ENCODE results near the gene AAK1. TPM values are rescaled to one million over a fixed set of nuclear protein-coding genes. Genes with fewer than 3 reads are reported as not detected.

The AAK1 gene
- total and polyA plus RNA-seq, 7 donors = 5.4 to 35.7 (median 20.7) TPM

GRCh38 chr2:69437751-69438154, 205.8 kb downstream of the AAK1 start:
- H3K4me1 ChIP-seq = peaks cover 0 to 31% (median 20%) of the 10 kb centered on the region in 4 donors
- H3K9me3 ChIP-seq = no peaks in the 10 kb centered on the region
- peak; percentile 79 for DNase-seq
- H3K27ac ChIP-seq = peak overlapping the region; percentile 94 to 96 (median 94)
- peak overlapping the region; percentile 77 to 92 (median 84) for H3K4me3 ChIP-seq
- H3K36me3 ChIP-seq = no peaks in the 10 kb centered on the region
- H3K27me3 ChIP-seq = no peaks in the 10 kb centered on the region
- 35 to 66% methylated on average over 7 of the region's 7 CpGs for WGBS, 2 donors
- no peak for TF ChIP-seq EP300 (IDR thresholded peaks at IDR 0.05)
- no peak for TF ChIP-seq CTCF (IDR thresholded peaks at IDR 0.05)
- TF ChIP-seq POLR2A (IDR thresholded peaks at IDR 0.05) = no peak
- no peak for TF ChIP-seq POLR2AphosphoS5 (IDR thresholded peaks at IDR 0.05)
- intact Hi-C loops (cut with DNase I) = loop anchor here (2.0 to 5.0 kb wide), 4 partner anchors 205 to 855 kb away; partner anchors contain the start of genes AAK1, ANTXR1 and SNRPG

- Histone ChIP-seq H3K4me3 (peak within 1 kb of the TSS; percentile 77 to 92 (median 84)), H3K36me3 (no peaks in the 10 kb centered on the region), H3K4me1 (peaks cover 0 to 31% (median 22%) of the 10 kb centered on the region in 4 donors), H3K27me3 (no peaks in the 10 kb centered on the region), H3K9me3 (no peaks in the 10 kb centered on the region), H3K27ac (peak within 1 kb of the TSS; percentile 94 to 96 (median 94))
- peak; percentile 98 for DNase-seq
- intact Hi-C loops (cut with DNase I) = loop anchor here (1.0 to 5.0 kb wide), 5 partner anchors 51 to 855 kb away; partner anchors contain the start of genes AAK1, ANTXR1 and SNRPG
- TF ChIP-seq EP300 (IDR thresholded peaks at IDR 0.05) = peak in 1 of 4 donors; percentile 45
- TF ChIP-seq POLR2AphosphoS5 (IDR thresholded peaks at IDR 0.05) = peak; percentile 76 to 93 (median 84)
- TF ChIP-seq CTCF (IDR thresholded peaks at IDR 0.05) = peak; percentile 61 to 70 (median 65)
- peak; percentile 54 to 71 for TF ChIP-seq POLR2A (IDR thresholded peaks at IDR 0.05)
- 0% methylated on average over 60 of the region's 60 CpGs for WGBS, 2 donors
Measured at GRCh38 chr2:69436938-69437750, 206.4 kb downstream of the AAK1 start, which contains the start of gene NFU1. TSS of gene NFU1 (minus strand) at chr2:69437435. CDS start at chr2:69437422, 13 bp downstream.

GRCh38 chr2:69436596-69436937, 207.0 kb downstream of the AAK1 start:
- intact Hi-C loops (cut with DNase I) = loop anchor here (1.0 to 5.0 kb wide), 5 partner anchors 50 to 856 kb away; partner anchors contain the start of genes AAK1, ANTXR1 and SNRPG
- H3K4me3 ChIP-seq = peak overlapping the region; percentile 77 to 92 (median 84)
- no peak for DNase-seq
- TF ChIP-seq POLR2AphosphoS5 (IDR thresholded peaks at IDR 0.05) (no peak), CTCF (IDR thresholded peaks at IDR 0.05) (peak in 1 of 4 experiments; percentile 24), POLR2A (IDR thresholded peaks at IDR 0.05) (no peak)
- H3K36me3 ChIP-seq = peaks cover 0 to 2% (median 0%) of the 10 kb centered on the region in 4 donors
- no peaks in the 10 kb centered on the region for H3K27me3 ChIP-seq
- no peaks in the 10 kb centered on the region for H3K9me3 ChIP-seq
- 4 to 6% methylated on average over 5 of the region's 5 CpGs for WGBS, 2 donors
- peak overlapping the region; percentile 94 to 96 (median 94) for H3K27ac ChIP-seq
- H3K4me1 ChIP-seq = peaks cover 0 to 31% (median 22%) of the 10 kb centered on the region in 4 donors

GRCh38 chr2:69434753-69435152, 208.8 kb downstream of the AAK1 start:
- H3K36me3 ChIP-seq = peaks cover 0 to 20% (median 7%) of the 10 kb centered on the region in 4 donors
- no peaks in the 10 kb centered on the region for H3K9me3 ChIP-seq
- WGBS, 2 donors = 80 to 84% methylated on average over 5 of the region's 5 CpGs
- H3K4me1 ChIP-seq = peaks cover 0 to 31% (median 22%) of the 10 kb centered on the region in 4 donors
- no peak for TF ChIP-seq EP300 (IDR thresholded peaks at IDR 0.05)
- TF ChIP-seq POLR2AphosphoS5 (IDR thresholded peaks at IDR 0.05) = no peak
- TF ChIP-seq CTCF (IDR thresholded peaks at IDR 0.05) = no peak
- TF ChIP-seq POLR2A (IDR thresholded peaks at IDR 0.05) = no peak
- no peaks in the 10 kb centered on the region for H3K27me3 ChIP-seq
- intact Hi-C loops (cut with DNase I) = loop anchor here (5.0 kb wide), 3 partner anchors 422 to 858 kb away; partner anchors contain the start of genes ANTXR1 and SNRPG
- no peak overlapping the region for H3K4me3 ChIP-seq
- no peak overlapping the region for H3K27ac ChIP-seq
- DNase-seq = no peak
